ENCODE results near the gene NLN.

- no peak for TF ChIP-seq CTCF (IDR thresholded peaks at IDR 0.05; ENCODE audit: insufficient read depth, low read length)
- TF ChIP-seq POLR2AphosphoS5 (IDR thresholded peaks at IDR 0.05; ENCODE audit: low read depth), result no peak
Measured at GRCh38 chr5:65704621-65705239, 17.3 kb upstream of the NLN start.

Data from HL-60 (cell line).